SK-N-SH (cell line): ENCODE data around the gene CLIC5. TPM values are rescaled to one million over a fixed set of nuclear protein-coding genes. Genes with fewer than 3 reads are reported as not detected.

Experiments
- CTCF ChIA-PET: fragments of 300-600, 350-600 bp; formaldehyde crosslinking; extraction: SDS; loops from one replicate; lab custom pipeline; 2021; lab: Yijun Ruan, JAX
- POLR2A ChIA-PET: fragments of 350-600 bp; sonication (Branson Sonifier 250); formaldehyde crosslinking; extraction: SDS; loops from one replicate; lab custom pipeline; 2020; ENCODE audit warnings: antibody characterized with exemption, inconsistent platforms; lab: Yijun Ruan, JAX
- DNase-seq: peaks from one replicate; pipeline ENCODE4 v3.0.0; 2012
- H2AFZ ChIP-seq: fragments of 200-600 bp; sonication (generic); 2 replicates; pipeline ENCODE4 v1.8.1; 2016; ENCODE audit warnings: antibody characterized with exemption, mild to moderate bottlenecking, low read depth
- H3F3A ChIP-seq: fragments of 200-600 bp; sonication (generic); replicated peaks from 2 replicates; pipeline ENCODE3; 2016; ENCODE audit warnings: antibody characterized with exemption, mild to moderate bottlenecking; ENCODE audit not compliant: insufficient read depth
- H3K27ac ChIP-seq, 2 experiments: fragments of 200-500 bp in 1 of 2; fragments of 200-600 bp in 1 of 2; sonication (Bioruptor generic) in 1 of 2; sonication (generic), shearing (Covaris generic) in 1 of 2; 2 replicates each; pipeline versions ENCODE4 v1.5.1 to v1.6.1; 2014 to 2016; ENCODE audit warnings: low read depth in 2 of 2, inconsistent platforms in 1 of 2, low read length in 1 of 2, mild to moderate bottlenecking in 1 of 2, mixed read lengths in 1 of 2
- H3K27me3 ChIP-seq: fragments of 200-600 bp; sonication (generic), shearing (Covaris generic); 2 replicates; pipeline ENCODE4 v1.6.1; 2016; ENCODE audit warnings: mixed run types; ENCODE audit not compliant: insufficient read depth
- H3K36me3 ChIP-seq, 2 experiments: fragments of 200-500 bp in 1 of 2; fragments of 200-600 bp in 1 of 2; sonication (Bioruptor generic) in 1 of 2; sonication (generic) in 1 of 2; replicated peaks in 1 of 2; 2 replicates each; pipeline versions ENCODE3 to v1.5.1; 2014 to 2016; ENCODE audit warnings: low read length in 1 of 2, mild to moderate bottlenecking in 1 of 2; ENCODE audit not compliant: insufficient read depth in 2 of 2, control insufficient read depth in 1 of 2
- H3K4me1 ChIP-seq, 2 experiments: fragments of 200-500 bp in 1 of 2; fragments of 200-600 bp in 1 of 2; sonication (Bioruptor generic) in 1 of 2; sonication (generic), shearing (Covaris generic) in 1 of 2; 2 replicates each; pipeline versions ENCODE4 v1.5.1 to v1.6.1; 2014 to 2016; ENCODE audit warnings: low read depth in 1 of 2, low read length in 1 of 2, mixed run types in 1 of 2; ENCODE audit not compliant: insufficient read depth in 2 of 2, control insufficient read depth in 1 of 2
- H3K4me2 ChIP-seq: fragments of 200-600 bp; sonication (generic), shearing (Covaris generic); 2 replicates; pipeline ENCODE4 v1.6.1; 2017; ENCODE audit warnings: mixed run types
- H3K4me3 ChIP-seq, 2 experiments: fragments of 200-500 bp in 1 of 2; fragments of 200-600 bp in 1 of 2; sonication (Bioruptor generic) in 1 of 2; sonication (generic), shearing (Covaris generic) in 1 of 2; 2 replicates each; pipeline versions ENCODE4 v1.5.1 to v1.8.1; 2014 to 2016; ENCODE audit warnings: low read depth in 2 of 2, inconsistent platforms in 1 of 2, low read length in 1 of 2, mild to moderate bottlenecking in 1 of 2, mixed read lengths in 1 of 2, moderate library complexity in 1 of 2
- H3K79me2 ChIP-seq: fragments of 200-600 bp; sonication (generic); 2 replicates; pipeline ENCODE4 v1.8.1; 2017; ENCODE audit warnings: mild to moderate bottlenecking; ENCODE audit not compliant: insufficient read depth
- H3K9ac ChIP-seq: fragments of 200-600 bp; sonication (generic); 2 replicates; pipeline ENCODE4 v1.6.1; 2017; ENCODE audit warnings: mixed run types
- H3K9me2 ChIP-seq: fragments of 200-600 bp; sonication (generic); 2 replicates; pipeline ENCODE4 v1.6.1; 2017; ENCODE audit warnings: mixed run types
- H3K9me3 ChIP-seq: fragments of 200-600 bp; sonication (generic); 2 replicates; pipeline ENCODE4 v1.6.1; 2017; ENCODE audit warnings: mixed run types, mild to moderate bottlenecking, moderate library complexity
- H4K20me1 ChIP-seq: fragments of 200-600 bp; sonication (generic); 2 replicates; pipeline ENCODE4 v1.6.1; 2017; ENCODE audit warnings: mild to moderate bottlenecking, mixed run types; ENCODE audit not compliant: insufficient read depth
- CHD2 ChIP-seq: fragments of 150-350 bp; IDR thresholded peaks from 2 replicates; pipeline ENCODE4 v1.6.1; 2018; ENCODE audit warnings: low read length; ENCODE audit not compliant: partially characterized antibody
- ELF1 ChIP-seq: IDR thresholded peaks from 2 replicates; pipeline ENCODE4 v1.4.0; 2012
- EP300 ChIP-seq, 2 experiments: IDR thresholded peaks; 2 replicates each; pipeline versions ENCODE4 v1.4.0 to v1.6.1; 2012; ENCODE audit warnings: borderline replicate concordance in 1 of 2, low read depth in 1 of 2, low read length in 1 of 2
- GATA2 ChIP-seq: sonication (generic); formaldehyde crosslinking; IDR thresholded peaks from 2 replicates; pipeline ENCODE4 v1.5.0; 2020; ENCODE audit warnings: mild to moderate bottlenecking, missing genetic modification reagents
- JUND ChIP-seq: IDR thresholded peaks from 2 replicates; pipeline ENCODE4 v1.4.0; 2012
- MEF2A ChIP-seq: IDR thresholded peaks from 2 replicates; pipeline ENCODE4 v1.4.0; 2012; ENCODE audit warnings: low read depth, borderline replicate concordance
- MXI1 ChIP-seq: IDR thresholded peaks from 2 replicates; pipeline ENCODE4 v1.6.1; 2012; ENCODE audit warnings: mild to moderate bottlenecking, low read depth, low read length, improper control_type of control experiment
- NFIC ChIP-seq: IDR thresholded peaks from 2 replicates; pipeline ENCODE4 v1.4.0; 2012; ENCODE audit warnings: borderline replicate concordance
- NRF1 ChIP-seq: IDR thresholded peaks from 2 replicates; pipeline ENCODE4 v1.6.1; 2012; ENCODE audit warnings: low read depth, mild to moderate bottlenecking, low read length
- POLR2AphosphoS5 ChIP-seq: IDR thresholded peaks from 2 replicates; pipeline ENCODE4 v1.6.1; 2012; ENCODE audit warnings: low read depth, low read length
- RAD21 ChIP-seq: IDR thresholded peaks from 2 replicates; pipeline ENCODE4 v1.6.1; 2012; ENCODE audit warnings: mild to moderate bottlenecking, low read length
- RCOR1 ChIP-seq: fragments of 150-350 bp; IDR thresholded peaks from 2 replicates; pipeline ENCODE4 v1.6.1; 2017; ENCODE audit warnings: antibody characterized with exemption, low read length
- RFX5 ChIP-seq: IDR thresholded peaks from 2 replicates; pipeline ENCODE4 v1.6.1; 2012; ENCODE audit warnings: mild to moderate bottlenecking, improper control_type of control experiment, low read length
- SIN3A ChIP-seq: IDR thresholded peaks from 2 replicates; pipeline ENCODE4 v1.6.1; 2012; ENCODE audit warnings: low read depth, mild to moderate bottlenecking, low read length, moderate library complexity, borderline replicate concordance
- TAF1 ChIP-seq: IDR thresholded peaks from 2 replicates; pipeline ENCODE4 v1.6.1; 2012; ENCODE audit warnings: low read depth, mild to moderate bottlenecking, low read length, moderate library complexity, borderline replicate concordance
- TCF12 ChIP-seq: IDR thresholded peaks from 2 replicates; pipeline ENCODE4 v1.4.0; 2012
- WGBS: methylation state at CpG from one replicate; pipeline ENCODE4 v1.1.6; 2017; ENCODE audit warnings: low lambda C conversion rate; 5-methylcytosine and 5-hydroxymethylcytosine counted together
- polyA plus RNA-seq, 3 experiments: library from polyadenylated mRNA; depleted of rRNA; stranded (reverse); fragments of >200 nt; gene quantifications; 2 replicates each; pipeline ENCODE4 v1.2.3, GENCODE V29; 2012
- TF ChIP-seq, protein P1 (sequence below): fragments of 150-350 bp; IDR thresholded peaks from 2 replicates; pipeline ENCODE4 v1.6.1; 2017; ENCODE audit warnings: antibody characterized with exemption, low read length, low read depth, borderline replicate concordance
- TF ChIP-seq, protein P2 (sequence below): fragments of 200-600 bp; sonication (generic); IDR thresholded peaks from 2 replicates; pipeline ENCODE4 v1.6.1; 2017; ENCODE audit warnings: antibody characterized with exemption, mild to moderate bottlenecking, moderate library complexity
- TF ChIP-seq, protein P3 (sequence below): IDR thresholded peaks from 2 replicates; pipeline ENCODE4; 2012

Gene CLIC5
- polyA plus RNA-seq, 1 of the 3 experiments (the other 2 are of a cell fraction): 0.03 TPM

DNA sequence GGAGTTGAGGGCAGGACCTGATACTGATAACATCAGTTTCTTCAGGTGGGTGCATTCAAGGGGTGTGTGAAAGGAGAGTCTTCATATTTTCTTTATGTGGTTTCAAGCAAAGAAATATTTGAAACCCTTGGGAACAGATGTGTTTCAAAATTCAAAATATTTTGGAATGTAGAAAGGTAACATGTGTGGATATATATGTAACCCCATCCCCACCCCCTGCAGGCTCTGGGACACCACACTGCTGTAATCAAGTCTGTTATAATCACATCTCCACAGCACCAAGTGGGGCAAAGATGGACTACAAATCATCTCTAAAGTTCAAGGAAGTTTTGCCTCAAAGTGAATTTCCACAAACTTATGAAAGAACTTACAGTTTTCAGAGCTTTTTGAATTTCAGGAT, 41.1 kb downstream of the CLIC5 start:
- Histone ChIP-seq H4K20me1 (no peaks in the 10 kb centered on the region), H3K4me1 (no peaks in the 10 kb centered on the region), H3K27ac (no peak overlapping the region), H3K4me2 (no peak overlapping the region), H2AFZ (no peak overlapping the region), H3F3A (no peaks in the 10 kb centered on the region), H3K4me3 (no peak overlapping the region), H3K36me3 (no peaks in the 10 kb centered on the region), H3K27me3 (peaks cover 12% of the 10 kb centered on the region; the same call in 1 of the 2 replicates), H3K9me3 (no peaks in the 10 kb centered on the region), H3K79me2 (no peaks in the 10 kb centered on the region), H3K9ac (no peak overlapping the region), H3K9me2 (no peaks in the 10 kb centered on the region)
- DNase-seq: no peak
- no peak for TF ChIP-seq TCF12
- no peak for TF ChIP-seq MEF2A
- TF ChIP-seq, protein P1, sequence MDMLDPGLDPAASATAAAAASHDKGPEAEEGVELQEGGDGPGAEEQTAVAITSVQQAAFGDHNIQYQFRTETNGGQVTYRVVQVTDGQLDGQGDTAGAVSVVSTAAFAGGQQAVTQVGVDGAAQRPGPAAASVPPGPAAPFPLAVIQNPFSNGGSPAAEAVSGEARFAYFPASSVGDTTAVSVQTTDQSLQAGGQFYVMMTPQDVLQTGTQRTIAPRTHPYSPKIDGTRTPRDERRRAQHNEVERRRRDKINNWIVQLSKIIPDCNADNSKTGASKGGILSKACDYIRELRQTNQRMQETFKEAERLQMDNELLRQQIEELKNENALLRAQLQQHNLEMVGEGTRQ: no peak
- no peak for TF ChIP-seq POLR2AphosphoS5
- no peak for TF ChIP-seq MXI1
- no peak for TF ChIP-seq TAF1
- TF ChIP-seq ELF1: no peak
- TF ChIP-seq, protein P2, sequence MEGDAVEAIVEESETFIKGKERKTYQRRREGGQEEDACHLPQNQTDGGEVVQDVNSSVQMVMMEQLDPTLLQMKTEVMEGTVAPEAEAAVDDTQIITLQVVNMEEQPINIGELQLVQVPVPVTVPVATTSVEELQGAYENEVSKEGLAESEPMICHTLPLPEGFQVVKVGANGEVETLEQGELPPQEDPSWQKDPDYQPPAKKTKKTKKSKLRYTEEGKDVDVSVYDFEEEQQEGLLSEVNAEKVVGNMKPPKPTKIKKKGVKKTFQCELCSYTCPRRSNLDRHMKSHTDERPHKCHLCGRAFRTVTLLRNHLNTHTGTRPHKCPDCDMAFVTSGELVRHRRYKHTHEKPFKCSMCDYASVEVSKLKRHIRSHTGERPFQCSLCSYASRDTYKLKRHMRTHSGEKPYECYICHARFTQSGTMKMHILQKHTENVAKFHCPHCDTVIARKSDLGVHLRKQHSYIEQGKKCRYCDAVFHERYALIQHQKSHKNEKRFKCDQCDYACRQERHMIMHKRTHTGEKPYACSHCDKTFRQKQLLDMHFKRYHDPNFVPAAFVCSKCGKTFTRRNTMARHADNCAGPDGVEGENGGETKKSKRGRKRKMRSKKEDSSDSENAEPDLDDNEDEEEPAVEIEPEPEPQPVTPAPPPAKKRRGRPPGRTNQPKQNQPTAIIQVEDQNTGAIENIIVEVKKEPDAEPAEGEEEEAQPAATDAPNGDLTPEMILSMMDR: no peak
- TF ChIP-seq, protein P3, sequence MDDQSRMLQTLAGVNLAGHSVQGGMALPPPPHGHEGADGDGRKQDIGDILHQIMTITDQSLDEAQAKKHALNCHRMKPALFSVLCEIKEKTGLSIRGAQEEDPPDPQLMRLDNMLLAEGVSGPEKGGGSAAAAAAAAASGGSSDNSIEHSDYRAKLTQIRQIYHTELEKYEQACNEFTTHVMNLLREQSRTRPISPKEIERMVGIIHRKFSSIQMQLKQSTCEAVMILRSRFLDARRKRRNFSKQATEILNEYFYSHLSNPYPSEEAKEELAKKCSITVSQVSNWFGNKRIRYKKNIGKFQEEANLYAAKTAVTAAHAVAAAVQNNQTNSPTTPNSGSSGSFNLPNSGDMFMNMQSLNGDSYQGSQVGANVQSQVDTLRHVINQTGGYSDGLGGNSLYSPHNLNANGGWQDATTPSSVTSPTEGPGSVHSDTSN: no peak
- no peak for TF ChIP-seq SIN3A
- ChIA-PET POLR2A (no interaction called here), CTCF (no interaction called here)

DNA sequence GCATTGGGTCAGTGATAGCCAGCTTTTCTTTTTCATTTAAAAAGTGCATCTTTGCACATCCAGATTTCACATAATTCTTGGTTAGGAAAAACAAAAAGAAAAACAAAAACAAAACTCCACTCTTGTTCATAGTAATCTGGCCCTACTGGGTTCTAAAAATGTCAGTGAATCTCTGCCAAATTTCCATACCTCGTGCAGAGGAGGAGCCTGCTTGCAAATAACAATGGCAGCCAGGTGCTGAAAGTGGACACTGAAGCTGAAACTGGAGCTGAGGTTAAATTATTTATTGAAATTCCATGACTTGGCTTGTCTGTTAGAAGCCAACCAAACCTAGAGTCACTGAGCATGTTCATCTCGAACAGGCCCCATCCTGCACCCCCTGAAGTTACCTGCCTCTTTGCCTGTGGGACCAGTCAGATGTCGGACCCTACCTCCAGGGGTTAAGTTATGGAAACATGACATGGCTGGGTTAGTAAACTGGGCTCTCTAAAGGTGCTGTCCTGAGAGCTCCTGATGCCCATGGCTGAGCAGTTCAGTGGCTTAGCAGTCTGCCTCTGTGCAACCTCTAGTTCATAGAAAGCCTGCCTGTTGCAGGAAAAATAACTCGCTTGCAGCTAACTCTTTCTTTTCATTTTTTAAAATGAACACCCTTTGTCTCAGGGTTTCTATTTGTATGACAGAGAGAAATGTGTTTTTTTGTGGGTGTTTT, 42.7 kb downstream of the CLIC5 start:
- ChIA-PET POLR2A (no interaction called here), CTCF (interaction anchor here (1.1 kb wide), 1 partner anchor 42 kb away, joined by 3 read pairs; no protein-coding TSS in a partner anchor)
- Histone ChIP-seq H3K4me3 (no peak overlapping the region), H3K79me2 (no peaks in the 10 kb centered on the region), H3F3A (no peaks in the 10 kb centered on the region), H3K4me2 (no peak overlapping the region), H3K27ac (no peak overlapping the region), H2AFZ (no peak overlapping the region), H3K27me3 (peaks cover 12% of the 10 kb centered on the region; the same call in 1 of the 2 replicates), H3K9ac (no peak overlapping the region), H4K20me1 (no peaks in the 10 kb centered on the region), H3K9me3 (no peaks in the 10 kb centered on the region), H3K36me3 (no peaks in the 10 kb centered on the region), H3K4me1 (no peaks in the 10 kb centered on the region), H3K9me2 (no peaks in the 10 kb centered on the region)
- WGBS: 4% methylated on average over 4 of the region's 4 CpGs
- no peak for DNase-seq
- TF ChIP-seq, protein P1: no peak
- TF ChIP-seq NRF1 (no peak), RAD21 (no peak), GATA2 (CRISPR knock-in tag) (no peak), RCOR1 (no peak), JUND (no peak), NFIC (no peak), TAF1 (no peak), EP300 (IDR thresholded peaks at IDR 0.05; ENCODE audit: borderline replicate concordance in 1 of 2, low read depth in 1 of 2, low read length in 1 of 2) (no peak), CHD2 (no peak), RFX5 (no peak)
- TF ChIP-seq, protein P3: no peak
- TF ChIP-seq, protein P2: no peak
